T-helper 9 cell (primary cell): ENCODE data around the gene UBE2L3.
"Not testable (repeated sequence)": the region's sequence is repeated elsewhere in the genome, so short reads cannot be mapped to it uniquely, and the experiment has no call there.

Experiments used
- DNase-seq: peaks from one replicate; pipeline ENCODE4 v3.0.0-alpha.2; 2020

Gene UBE2L3

DNA sequence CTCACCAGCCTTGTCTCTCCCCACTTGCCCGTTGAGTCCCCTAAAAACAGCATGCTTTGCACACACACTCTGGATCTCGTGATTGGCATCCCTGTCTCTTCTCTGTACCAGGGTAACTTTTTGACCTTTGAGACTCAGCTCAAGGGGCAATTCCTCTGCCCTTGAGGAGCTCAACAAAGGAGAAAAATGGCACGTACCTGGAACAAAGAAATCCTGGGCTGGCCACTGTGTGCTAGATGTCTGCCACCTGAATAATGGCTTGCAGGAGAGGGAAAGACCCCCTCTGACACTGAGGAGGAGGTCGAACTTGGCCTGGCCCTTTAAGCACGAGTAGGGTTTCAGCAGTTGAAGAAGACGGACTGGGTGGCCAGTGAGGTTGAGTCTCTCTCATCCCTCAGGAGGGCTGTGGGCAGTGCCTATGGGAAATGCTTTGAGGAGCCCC is 5.8 kb downstream of the UBE2L3 start:
- no peak for DNase-seq

DNA sequence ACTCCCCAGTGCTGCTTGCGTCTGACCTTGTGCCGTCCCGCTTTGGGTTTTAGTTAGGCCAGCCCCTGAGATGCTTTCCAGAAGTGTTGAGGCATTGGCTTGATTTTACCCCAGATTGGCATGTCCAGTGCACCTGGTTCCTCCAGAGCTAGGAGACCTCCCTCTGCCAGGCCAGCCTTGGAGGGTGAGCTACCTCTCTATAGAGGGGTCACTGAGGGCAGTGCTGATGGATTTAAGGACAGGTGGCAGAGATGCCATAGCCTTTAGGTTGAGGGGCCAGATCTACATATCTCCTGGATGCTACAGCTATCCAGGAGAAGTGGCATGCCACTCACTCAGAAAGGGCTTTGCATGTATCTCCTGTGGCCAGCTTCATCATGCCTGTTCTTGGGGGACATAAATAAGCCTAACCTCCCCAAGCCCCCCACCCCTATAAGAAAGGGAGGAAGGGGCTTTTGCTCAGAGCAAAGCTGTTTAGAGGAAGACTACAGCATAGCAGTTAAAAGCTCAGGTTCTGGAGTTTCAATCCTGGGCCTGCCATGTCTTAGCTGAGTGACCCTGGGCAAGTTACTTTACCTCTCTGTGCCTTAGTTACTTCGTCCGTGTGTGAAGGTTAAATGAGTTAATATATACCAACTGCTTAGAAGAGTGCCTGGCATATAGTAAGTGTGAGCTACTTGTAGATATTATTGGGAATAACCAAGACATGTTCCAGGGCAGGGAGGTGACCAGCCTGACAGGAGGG is 6.4 kb downstream of the UBE2L3 start:
- no peak for DNase-seq

DNA sequence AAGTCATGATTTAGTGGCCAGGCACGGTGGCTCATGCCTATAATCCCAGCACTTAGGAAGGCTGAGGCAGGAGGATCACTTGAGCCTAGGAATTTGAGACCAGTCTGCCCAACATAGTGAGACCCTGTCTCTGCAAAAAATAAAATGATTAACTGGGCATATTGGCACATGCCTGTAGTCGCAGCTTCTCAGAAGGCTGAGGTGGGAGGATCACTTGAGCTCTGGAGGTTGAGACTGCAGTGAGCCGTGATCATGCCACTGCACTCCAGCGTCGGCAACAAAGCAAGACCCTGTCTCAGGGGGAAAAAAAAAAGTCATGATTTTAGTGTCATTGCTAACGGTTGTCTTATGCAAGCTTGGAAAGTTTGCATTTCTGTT is 11.9 kb downstream of the UBE2L3 start:
- no peak for DNase-seq

DNA sequence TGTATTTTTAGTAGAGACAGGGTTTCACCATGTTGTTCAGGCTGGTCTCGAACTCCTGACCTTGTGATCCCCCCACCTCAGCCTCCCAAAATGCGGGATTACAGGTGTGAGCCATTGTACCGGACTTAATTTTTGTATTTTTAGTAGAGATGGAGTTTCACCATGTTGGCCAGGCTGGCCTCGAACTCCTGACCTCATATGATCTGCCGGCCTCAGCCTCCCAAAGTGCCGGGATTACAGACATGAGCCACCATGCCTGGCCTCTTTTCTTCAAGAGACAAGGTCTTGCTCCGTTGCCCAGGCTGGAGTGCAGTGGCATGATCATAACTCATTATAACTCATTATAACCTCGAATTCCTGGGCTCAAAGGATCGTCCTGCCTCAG is 13.1 kb downstream of the UBE2L3 start:
- not testable (repeated sequence) for DNase-seq

DNA sequence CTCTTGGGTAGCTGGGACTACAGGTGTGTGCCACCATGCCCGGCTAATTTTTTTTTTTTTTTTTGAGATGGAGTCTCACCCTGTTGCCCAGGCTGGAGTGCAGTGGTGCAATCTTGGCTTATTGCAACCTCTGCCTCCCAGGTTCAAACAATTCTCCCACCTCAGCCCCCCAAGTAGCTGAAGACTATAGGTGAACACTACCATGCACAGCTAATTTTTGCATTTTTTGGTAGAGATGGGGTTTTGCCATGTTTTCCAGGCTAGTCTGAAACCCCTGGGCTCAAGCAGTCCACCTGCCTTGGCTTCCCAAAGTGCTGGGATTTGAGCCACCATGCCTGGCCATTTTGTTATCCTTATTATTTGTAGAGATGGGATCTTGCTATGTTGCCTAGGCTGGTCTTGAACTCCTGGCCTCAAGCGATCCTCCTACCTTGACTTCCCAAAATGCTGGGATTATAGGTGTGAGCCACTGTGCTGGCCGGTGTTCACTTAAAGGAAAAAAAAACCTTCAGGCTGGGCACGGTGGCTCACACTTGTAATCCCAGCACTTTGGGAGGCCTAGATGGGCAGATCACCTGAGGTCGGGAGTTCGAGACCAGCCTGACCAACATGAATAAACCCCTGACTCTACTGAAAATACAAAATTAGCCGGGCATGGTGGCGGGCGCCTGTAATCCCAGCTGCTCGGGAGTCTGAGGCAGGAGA is 13.6 kb downstream of the UBE2L3 start:
- DNase-seq = not testable (repeated sequence)

DNA sequence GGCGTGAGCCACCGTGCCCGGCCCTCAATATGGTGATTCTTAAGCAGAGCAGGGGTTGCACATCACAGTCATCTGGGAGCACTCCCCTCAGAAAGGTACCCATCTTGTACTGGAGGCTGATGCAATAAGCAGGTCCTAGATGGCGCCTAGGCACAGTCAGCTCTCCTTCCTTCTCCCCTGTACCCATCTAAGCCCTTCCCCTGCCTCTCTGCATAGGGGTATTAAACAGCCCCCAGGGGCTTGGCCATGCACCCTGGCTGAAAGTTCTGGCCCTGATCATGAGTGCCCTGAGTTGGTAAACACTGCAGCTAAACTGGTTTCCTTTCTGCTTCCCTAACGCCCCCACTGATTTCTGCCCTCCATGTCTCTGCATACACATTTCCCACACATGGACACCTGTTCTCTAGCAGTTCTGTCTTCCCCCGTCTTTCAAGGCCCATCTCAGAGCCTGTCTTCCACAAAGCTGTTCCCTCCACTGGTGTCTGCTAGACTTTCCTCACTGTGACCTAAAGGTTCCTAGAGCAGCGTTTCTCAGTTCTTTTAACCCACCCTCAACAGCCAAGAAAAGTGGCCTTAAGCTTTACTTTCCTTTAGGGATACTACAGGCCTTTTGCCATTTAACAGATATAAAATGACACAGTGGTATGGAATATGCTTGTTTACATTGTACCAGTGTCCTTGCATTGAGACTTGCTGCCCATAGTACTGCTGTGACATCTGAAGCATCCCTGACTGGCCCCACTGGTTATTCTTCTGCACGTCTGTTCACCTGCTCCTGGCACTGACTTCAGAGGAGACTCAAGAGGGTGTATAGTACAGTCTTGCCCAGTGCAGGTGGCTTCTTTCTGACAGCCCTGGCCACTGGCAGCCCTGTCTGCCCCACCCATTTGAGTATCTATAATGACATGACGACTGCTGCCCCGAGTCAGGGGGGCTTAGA is 15.6 kb downstream of the UBE2L3 start:
- no peak for DNase-seq

DNA sequence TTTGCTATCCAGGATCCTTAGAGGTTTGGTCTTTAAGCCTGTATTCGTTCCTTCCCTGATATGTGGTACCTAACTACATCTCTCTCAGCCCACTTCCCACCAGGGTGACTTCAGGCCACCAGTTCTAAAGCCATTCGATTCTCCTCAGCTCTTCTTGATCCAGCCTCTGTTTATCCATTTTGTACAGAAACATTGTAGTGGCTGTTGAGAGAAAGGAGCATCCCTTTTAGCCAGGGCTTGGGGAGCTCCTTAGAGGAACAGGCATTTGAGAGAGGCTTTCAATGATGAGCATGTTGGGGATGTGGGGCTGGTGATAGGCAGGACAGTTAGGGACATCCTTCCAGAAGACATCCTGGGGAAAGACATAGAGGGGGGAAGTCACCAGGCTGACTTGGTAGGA is 17.9 kb downstream of the UBE2L3 start:
- DNase-seq = no peak

DNA sequence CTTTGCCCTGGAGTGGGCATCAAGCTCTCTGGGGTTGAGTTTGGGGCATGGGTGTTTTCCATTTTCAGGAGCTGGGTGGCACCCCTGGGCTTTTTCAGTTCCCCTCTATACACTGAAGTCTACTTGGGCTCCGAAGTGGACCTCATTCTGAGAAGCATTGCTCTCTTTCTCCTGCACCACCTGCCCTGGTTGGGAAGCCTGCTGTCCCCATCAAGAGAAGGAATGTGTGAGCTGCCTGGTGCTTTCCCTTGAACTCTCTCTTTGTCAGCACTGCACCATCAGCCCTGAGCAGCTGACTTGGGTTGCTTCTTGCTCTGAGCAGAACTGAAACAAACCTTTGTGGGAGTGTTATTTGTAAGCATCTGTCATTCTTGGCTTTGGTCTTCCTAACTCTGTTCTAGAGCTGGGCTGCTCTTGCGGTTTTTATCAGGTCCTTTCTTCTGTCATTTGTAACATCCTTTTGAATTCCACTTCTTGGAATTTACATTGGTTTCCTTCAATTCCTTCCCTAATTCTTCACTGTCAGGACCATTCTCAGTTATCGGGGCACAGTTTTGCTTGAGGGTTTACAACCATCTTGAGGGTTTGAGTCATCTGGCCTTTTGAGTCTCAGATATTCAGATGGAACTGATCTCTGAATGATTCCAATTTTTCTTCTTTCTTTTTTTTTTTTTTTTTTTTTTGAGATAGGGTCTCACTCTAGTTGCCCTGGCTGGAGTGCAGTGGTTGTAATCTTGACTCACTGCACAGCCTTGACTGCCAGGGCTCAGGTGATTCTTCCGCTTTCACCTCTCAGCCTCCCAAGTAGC is 20.5 kb downstream of the UBE2L3 start:
- DNase-seq = no peak

DNA sequence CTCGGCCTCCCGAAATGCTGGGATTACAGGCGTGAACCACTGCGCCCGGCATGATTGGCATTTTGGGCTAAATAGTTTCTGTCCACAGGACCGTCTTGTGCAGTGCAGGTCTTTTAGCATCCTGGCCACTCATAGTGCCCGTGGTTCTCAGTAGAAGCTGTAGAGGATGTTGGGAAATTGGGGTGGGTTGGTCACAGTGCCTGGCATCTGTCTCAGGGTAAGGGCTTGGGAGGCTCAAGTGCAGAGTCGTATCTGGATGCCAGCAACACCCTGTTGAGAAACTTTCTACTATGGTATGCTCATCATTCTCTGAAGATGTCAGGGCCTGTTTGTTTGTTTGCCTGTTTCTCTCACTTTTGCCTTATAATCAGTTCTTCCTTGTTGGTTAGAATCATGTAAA is 21.9 kb downstream of the UBE2L3 start:
- DNase-seq = no peak

DNA sequence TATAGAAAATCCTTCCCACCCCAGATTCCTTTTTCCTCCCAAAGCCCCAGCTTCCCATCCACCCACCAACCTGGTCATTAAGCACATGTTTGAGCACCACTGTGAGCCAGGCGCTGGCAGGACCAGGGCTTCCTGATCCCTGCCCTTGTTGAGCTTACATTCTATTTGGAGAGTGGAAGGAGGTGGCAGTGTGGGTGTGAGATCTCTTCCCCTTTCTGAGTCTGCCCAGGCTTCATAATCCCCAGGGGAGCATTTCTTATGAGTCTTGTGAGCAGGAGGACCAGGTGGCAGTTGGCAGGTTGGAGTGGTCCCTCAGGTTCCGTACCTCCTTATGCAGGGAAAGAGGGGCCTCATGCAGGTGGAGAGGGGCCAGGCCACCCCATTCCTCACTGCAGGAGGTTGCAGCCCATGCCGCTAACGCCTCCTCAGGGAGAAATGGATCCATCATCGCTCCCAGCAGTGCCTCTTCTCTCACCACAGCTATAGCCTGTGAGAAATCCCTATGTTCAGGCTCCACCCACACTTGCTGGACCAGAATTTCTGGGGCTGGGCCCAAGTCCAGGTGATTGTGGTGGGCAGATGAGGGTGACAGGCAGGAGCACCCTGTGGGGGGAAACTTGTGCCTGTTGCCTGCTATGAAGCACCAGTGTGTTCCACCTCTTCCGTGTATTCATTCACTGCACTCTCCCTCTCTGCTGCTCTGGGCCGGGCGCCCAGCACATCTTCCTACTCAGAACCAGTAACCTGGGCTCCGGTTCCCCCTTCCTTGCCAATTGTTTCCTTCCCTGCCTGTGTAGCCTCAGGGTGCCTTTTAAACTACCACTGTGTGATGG is 23.5 kb downstream of the UBE2L3 start:
- DNase-seq = no peak

DNA sequence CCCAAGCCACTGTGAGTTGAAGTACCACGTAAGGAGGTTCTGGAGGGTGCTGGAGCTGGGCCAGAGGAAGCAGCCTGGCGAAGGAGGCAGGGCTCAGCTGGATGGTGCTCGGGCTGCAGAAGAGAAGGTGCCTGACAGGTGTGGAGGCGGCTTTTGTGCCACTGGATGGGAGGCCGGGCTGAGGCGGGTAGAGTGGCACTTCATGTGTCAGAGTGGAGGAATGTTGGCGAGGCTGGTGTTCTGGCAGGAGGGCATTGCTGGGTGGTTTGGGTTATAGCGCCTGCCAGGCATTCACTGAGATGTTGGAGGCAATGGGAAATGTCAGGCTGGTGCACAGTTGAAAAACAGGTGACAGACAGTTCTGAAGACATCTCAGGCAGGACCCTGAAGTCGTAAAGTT is 24.2 kb downstream of the UBE2L3 start:
- DNase-seq = no peak

DNA sequence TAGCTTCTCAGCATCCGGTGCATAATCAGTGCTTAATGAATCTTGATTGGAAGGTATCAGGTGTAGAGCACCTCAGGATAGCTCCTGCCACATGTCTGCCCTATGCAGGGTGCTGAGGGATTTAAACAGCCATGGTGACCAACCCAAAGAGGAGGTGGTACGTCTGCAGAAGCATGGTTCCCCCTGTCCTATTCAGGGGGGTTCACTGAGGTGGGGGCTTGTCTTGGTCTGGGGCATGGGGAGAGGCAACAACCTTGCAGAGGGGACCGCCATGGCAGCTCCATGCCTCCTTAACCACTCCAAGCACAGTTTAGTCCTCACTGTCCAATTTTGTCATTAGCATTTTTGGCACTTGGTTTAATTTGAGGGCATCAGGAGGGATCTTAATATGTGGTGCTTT is 24.9 kb downstream of the UBE2L3 start:
- no peak for DNase-seq

DNA sequence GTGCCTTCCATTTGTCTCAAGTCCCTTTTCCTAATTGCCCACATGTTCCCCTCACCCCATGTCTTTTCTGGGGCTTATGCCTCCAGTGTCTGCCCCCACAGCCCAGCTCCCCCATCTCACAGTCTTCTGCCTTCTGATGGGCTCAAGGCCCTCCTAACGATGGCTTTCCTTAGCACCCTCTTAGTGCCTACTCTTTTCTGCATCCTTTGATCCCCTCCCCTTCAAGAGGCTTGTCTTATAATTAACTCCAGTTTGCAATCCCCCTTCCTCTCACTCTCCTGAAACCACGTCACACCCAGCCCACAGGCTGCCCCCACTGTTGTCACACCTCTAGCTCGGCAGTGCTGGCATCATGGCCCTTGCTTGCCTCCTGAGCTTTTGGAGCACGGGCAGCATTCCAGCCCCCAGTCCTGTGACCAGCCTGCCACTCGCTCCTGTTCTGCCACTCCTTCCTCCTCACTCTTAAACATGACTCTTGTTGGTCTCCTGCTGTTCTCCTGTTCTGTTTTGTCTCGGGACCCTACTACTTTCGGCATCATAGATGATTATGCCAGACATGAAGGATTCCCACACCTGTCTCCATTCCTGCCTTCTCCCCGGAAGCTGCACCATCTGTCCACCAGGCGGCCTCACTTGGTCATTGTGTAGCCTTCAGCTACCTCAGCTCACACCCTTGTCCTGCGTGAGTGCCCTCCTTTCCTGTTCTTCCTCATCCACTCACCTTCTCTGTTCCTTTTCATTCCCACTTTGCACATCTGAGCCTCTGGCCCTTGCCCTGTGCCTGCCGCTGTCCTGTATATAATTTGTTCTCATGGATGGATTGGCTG is 26.1 kb downstream of the UBE2L3 start:
- no peak for DNase-seq

DNA sequence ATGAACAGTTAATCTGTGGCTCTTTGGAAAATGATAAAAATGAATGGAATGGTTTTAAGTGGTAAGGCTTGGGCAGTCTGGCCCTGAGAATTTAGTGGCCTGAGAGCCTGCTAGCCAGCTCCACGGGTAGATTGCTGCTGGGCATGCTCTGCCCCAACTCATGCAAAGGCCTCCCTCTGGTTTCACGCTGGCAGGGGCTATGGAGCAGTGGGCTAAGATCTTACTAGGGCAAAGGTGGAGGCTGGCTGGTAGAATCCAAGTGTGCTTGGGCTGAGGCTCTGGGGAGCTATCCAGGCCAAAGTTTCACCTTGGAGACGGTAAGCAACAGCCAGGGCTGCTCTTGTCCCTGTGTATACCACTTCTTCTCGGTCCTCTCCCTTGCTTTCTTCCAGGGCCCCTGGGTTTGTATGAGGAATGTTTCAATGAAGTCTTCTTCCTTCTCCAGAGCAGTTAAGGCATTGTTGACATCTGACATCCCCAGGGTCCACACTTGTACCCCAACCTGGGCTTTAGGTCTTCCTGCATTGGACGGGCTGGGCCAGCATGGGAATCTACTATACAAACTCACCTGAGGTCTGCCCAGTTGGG is 27.4 kb downstream of the UBE2L3 start:
- DNase-seq = no peak

DNA sequence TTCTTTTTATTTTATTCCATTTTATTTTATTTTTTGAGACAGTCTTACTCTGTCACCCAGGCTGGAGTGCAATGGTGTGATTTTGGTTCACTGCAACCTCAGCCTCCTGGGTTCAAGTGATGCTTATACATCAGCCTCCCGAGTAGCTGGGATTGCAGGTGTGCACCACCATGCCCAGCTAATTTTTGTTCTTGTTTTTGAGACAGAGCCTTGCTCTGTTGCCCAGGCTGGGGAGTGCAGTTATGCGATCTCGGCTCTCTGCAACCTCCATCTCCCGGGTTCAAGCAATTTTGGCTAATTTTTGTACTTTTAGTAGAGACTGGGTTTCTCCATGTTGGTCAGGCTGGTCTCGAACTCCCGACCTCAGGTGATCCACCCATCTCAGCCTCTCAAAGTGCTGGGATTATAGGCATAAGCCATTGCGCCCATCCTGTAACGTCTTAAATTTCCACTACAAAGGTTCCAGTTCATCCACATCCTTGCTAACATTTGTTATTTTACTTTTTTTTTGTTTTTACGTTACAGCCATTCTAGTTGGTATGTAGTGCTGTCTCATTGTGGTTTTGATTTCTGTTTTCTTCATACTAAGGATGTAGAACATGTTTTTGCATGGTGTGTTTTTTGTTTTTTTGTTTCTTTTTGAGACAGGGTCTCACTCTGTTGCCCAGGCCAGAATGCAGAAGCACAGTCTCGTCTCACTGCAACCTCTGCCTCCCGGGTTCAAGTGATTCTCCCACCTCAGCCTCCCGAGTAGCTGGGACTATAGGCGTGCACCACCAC is 29.0 kb downstream of the UBE2L3 start:
- DNase-seq = not testable (repeated sequence)

DNA sequence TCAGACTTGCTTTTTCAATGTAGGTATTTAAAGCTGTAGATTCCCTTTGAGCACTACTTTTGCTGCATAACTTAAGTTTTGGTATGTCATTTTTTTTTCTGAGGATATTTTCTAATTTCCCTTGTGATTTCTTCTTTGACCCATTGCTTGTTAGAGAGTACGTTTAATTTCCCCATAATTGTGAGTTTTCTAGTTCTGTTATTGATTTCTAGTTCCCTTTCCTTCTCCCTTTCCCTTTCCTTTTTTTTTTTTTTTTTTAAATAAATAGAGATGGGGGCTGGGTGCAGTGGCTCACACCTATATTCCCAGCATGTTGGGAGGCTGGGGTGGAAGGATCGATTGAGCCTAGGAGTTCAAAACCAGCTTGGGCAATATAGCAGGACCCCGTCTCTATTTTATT is 30.8 kb downstream of the UBE2L3 start:
- no peak for DNase-seq

DNA sequence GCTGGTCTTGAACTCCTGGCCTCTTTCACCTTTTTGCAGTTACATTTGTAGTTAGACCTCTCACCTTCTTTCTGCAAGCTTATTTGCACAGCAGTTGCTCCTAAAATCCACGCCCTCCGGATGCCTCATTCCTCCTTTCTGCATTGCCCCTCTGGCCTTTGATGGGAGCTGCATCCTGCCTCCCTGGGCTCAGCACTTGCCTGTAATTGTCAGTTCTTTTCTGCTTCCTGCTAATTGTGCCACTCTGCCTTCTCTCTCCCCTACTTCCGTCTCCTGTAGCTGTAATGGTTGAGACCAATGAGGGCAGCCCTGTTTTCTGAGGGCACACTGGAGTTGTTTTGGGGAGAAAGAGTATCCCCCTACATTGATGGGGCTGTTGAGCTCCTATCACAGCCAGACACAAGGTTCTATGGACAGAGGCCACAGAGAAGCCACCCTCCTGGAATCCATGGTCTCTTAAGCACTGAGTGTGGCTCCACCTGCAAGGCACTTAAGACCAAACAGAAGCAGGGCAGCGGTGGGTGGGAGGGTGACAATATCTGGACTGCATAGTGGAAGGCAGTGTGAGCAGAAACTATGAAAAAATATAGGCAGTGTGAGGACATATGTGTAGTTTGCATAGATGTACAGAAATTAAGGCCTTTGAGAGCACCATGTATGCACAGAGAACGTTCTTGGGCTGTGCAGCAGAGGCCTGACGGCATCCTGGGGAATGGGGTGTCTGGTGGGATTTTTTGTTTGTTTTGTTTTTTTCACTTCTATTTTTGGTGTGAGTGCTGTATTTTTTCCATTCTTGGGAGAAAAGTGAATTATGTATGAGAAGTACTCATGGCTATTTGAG is 31.8 kb downstream of the UBE2L3 start:
- no peak for DNase-seq

DNA sequence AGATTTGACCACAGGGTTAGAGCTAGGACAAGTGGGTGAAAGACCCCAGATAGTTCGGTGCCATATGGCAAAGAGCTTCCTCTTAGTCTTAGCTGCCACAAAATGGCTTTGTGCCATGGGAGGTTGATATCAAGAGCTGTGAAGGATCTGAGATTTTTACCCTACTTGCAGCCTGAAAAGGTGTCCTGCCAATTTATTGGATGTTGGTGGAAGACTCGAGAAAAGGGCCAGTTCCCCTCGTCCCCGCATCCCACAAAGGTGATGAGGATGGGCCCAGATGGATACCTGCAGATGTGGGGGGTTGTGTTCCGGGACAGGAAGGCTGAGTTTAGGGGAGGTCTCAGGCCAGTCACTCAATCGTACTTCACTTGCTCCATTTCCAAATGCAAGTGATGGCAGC is 35.1 kb downstream of the UBE2L3 start:
- DNase-seq = no peak

DNA sequence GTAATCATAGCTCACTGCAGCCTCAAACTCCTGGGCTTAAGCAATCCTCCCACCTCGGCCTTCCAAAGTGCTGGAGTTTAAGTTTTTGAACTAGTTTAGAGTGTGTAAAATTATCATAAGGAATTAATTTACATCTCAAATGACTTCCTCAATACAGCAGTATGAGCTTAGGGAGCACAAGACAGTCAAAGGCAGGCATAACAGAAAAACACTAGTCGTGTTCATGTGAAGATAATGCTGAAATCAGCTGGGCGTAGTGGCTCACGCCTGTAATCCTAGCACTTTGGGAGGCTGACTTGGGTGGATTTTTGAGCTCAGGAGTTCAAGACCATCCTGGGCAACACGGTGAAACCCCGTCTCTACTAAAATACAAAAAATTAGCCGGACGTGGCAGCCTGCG is 36.5 kb downstream of the UBE2L3 start:
- no peak for DNase-seq
